ENCODE data around the gene PLEKHG1.

The PLEKHG1 gene

GRCh38 chr6:150590446-150590845 is 9.2 kb upstream of the PLEKHG1 start:
- no peak for DNase-seq

- DNase-seq = no peak
Measured at GRCh38 chr6:150592377-150592995, 7.2 kb upstream of the PLEKHG1 start.

DNA sequence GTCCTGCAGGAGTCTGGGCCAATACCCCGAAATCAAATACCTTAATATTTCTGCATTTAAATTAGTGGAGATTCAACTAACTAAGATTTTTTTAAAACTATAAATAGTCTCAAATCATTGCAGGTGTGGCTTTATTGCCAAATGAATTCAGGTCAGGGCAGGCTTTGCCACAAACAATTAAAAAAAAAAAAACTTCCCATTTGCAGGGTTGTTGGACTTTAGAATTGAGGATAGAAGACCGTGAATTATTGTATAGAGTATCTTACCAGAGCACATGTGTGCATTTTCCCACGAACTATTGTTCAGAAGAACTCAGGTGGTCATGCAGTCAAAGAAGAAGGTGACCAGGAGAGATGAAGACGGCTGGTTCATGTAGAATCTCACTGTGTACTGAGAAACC is 6.6 kb upstream of the PLEKHG1 start:
- no peak for DNase-seq

DNA sequence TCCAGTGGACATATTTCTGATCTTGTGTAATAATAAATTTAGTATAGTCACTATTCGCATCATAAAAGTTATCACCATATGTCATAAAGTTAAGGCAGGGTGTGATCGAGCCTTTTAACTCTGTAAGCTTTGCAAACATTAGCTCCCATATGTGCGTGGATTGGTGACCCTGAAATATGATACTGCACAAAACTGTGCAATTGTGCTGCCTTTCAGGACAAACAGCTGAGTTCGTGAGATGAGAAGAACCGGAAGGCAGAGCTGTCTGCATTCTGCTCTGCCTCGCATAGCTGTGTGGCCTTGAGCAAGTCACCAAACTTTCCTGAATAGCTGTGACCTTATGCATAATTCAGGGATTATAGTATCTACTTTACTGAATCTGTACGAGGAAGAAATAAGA is 3.2 kb upstream of the PLEKHG1 start:
- DNase-seq = no peak

DNA sequence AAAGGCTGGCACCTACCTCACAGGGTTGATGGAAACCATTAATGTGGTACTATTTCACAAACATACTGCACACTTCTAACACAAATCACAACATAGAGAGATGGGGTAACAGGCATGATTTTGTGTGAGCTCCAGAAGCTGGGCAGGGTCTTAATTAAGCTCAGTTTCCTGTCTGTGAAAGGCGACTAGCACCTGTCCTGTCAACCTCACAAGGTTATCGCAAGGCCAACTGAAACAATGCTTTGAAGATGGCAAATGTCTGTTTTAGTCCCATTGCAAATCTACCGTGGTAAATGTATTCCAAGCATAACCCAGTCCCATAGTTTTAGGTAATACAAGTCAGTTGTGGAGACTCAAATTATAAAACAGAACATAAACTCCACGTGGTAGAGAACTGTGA is 1.3 kb upstream of the PLEKHG1 start:
- no peak for DNase-seq

DNA sequence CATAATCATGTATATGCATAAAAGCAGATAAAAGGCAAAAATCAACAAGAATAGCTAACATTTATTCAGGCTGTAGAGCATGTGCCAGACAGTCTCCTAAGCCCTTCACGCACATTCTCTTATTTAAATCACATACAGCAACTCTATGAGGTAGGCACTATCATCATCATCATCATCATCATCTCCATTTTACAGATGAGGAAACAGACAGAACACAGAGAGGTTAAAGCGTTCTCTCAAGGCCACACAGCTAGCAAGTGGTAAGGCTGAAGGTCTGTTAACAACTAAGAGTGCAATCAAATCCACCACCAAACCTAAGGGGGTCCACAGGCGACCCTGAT is 857 bp upstream of the PLEKHG1 start:
- DNase-seq = no peak

GRCh38 chr6:150600010-150600300 is 270 bp downstream of the PLEKHG1 start:
- DNase-seq = no peak

DNA sequence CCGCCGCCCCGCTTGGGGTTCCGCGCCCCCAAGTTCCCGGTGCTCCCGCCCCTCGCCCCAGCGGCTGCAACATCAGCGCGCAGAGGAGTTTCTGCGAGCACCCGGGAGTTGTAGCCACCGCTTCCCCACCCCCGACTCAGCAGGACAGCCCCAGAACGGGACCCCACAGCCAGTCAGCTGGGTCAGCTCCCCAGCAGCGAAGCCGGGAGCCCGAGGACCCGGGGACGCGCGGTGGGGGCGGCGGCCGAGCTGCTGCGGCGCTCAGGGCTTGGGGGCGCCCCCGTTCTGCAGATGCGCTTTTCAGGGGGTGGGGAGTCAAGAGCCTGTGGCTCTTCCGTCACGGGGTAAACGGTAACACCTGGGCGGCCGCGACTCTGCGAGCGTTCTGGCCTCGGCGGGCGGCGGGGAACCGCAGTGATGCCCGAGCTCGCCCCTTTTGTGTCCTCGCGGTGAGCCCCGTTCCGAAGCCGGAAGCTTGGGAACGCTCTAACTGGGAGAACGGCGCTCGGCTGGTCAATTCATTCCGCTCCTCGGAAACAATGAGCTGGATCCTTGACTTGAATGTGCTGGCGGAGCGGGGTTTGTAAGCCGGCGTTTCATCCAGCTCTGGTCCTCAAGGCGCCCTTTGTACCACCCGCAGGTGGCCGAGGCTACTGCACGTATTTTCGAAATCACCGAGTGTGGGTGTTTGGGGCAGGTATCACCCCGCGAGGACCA is 774 bp downstream of the PLEKHG1 start:
- peak; percentile 45 for DNase-seq

DNA sequence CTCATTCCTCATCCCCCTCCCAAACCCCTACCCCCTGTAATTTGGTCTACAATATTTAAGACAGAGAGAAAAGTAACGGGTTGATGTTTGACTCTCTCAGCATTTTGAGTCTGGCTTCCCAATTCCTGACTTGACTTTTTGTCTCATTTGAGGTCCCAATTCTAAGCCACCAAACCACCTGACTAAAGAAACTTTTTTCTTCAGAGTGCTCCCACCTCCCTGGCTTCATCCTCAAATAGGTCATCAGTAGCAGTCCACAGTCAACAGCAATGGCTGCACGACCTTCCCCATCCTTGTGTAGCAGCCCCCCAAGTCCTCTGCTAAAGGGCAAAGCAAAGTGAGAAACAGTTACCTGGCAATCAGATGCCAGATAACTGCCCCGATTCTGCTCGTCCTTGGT is 1.8 kb downstream of the PLEKHG1 start:
- no peak for DNase-seq

DNA sequence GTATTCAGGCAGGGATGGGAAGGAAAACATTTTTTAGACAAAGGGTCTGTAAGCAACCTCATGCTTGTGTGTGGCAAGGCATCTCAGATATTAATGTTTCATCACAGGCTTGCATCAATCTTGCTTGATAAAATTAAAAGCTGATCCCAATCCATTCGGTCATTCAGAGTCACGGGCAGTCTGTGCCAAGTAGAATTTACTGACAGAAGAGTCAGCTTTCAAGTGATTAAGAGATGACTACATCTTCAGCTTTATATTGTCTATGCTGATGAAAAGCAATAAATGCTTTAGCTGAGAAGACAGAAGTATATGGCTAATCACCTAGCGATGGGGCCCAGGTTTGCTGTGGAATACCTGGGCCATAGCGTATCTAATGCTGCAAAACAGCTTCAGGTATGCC is 3.5 kb downstream of the PLEKHG1 start:
- DNase-seq = no peak

DNA sequence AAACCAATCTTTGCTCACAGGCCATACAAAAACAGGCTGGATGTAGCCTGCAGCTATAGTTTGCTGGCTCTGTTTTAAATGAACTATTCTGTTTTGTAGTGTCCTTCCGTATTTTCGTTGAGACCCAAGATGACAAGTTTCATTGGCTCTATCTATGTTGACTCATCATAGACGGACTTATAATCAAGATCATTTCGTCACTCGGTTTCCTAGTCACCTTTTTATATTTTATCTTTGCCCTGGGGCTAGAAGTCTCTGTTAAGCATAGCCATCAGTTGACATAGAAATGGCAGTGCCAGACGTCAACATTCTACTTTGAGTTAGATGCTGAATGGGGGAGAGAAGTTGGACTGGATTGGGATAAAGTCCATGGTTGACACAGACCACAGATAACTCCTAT is 4.8 kb downstream of the PLEKHG1 start:
- no peak for DNase-seq

DNA sequence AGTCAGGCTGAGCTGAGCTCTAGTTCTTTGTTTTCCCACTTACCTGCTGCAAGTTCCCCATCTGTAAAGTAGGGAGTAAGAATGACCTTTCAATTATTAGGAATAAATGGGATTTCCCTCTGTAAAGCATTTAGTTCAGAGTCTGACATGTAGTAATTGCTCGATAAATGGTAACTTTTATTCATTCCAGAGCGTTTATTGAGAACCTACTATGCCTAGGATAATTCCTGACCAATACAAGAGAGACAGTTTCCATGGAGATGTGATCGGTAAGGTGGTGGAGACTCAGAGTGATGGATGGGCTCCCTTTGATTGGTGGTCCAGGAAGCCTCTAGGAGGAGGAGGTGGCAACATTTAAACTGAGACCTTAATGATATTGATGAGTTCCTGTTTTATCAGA is 5.6 kb downstream of the PLEKHG1 start:
- DNase-seq = no peak

- no peak for DNase-seq
Measured at GRCh38 chr6:150606168-150606591, 6.5 kb downstream of the PLEKHG1 start.

DNA sequence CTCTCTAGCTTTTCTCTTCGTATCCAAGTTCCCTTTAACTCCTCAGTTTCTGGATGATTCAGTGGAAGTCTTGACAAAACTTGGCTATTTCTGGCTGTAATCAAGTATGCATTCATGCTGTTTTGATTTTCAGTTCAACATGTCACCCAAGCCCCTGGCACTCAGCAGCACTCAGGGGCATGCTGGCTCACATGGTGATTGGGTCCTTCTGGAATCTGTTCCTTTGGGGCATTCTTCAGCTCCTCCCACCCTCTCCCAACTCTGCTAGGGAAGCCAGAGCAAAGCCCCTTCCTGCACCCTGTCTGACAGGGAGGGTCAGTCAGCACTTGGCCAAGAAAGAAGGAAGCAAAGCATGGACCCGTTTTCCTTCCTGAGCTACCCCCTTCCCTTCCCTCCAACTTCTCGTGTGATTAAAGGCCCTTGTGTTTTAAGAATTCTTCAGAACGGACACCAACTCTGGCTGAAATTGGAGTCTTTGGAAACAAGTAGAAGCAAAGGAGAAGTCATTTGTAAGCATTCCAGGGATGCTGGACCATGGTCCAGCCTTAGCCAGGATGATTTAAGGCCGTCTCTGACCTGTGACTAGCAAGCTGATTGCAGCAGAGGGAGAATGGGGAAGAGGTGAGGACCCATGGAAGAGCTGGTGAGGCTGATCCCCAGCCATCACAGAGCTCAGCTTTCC is 7.1 kb downstream of the PLEKHG1 start:
- no peak for DNase-seq

- DNase-seq = no peak
Measured at GRCh38 chr6:150607329-150607650, 7.6 kb downstream of the PLEKHG1 start.

DNA sequence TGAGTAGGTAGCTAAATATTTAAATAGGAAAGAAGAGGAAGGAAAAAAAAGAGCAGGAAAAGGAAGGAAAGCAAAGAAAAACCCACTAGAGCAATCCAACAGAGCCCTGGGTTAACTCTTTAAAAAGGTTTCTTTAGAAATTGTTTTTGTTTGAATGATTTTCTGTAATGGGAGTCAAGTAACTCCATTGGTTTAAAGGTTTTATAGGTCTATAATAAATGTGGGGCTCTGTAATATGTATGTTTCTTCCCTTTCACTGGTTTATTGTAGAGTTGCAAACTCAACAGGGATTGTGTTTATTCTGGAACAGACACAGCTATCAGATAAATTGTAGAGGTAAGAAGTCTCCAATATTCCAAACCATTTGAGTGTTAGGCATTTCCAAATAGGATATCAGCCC is 10.9 kb downstream of the PLEKHG1 start:
- DNase-seq = no peak

GRCh38 chr6:150613269-150613668 is 13.6 kb downstream of the PLEKHG1 start:
- peak; percentile 22 for DNase-seq

DNA sequence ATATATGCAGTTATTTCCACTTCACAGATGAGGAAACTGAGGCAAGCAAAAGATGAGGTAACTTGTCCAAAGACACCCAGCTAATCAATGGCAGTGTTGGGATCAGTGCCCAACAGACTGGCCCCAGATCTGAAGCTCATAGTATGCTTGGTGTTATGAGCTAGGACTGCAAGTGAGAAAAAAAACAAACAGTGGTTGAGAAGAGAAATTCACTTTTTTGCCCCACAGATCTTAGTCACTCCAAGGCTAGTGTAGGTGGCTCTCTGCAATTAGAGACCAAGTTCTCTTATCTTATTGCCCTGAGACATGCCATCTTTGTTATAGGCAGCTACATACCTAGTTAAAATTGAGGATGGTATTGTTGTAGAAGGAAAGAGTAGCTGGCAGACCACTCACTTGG is 16.3 kb downstream of the PLEKHG1 start:
- DNase-seq = no peak

GRCh38 chr6:150616586-150616985 is 16.9 kb downstream of the PLEKHG1 start:
- no peak for DNase-seq

DNA sequence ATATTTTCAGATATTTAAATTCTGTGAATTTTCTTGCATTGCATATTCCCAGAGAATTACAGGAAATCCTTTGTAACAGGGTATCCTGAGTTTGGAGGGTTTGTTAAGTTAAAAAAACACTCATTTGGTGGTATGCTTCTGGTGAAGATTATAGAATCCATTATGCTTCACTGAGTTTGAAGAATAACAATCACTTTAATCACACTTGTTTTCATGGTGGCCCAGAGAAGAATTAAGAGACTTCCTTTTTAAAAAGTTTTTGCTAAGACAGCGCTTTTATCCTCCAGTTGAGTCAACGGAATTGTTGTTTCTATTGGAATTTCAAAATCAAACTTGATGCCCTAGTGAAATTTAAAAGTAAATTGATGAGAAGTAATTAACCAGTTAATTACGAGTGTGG is 17.4 kb downstream of the PLEKHG1 start:
- DNase-seq = no peak

- DNase-seq = no peak
Measured at GRCh38 chr6:150617496-150618460, 18.1 kb downstream of the PLEKHG1 start.

GRCh38 chr6:150619275-150619674 is 19.6 kb downstream of the PLEKHG1 start:
- no peak for DNase-seq

DNA sequence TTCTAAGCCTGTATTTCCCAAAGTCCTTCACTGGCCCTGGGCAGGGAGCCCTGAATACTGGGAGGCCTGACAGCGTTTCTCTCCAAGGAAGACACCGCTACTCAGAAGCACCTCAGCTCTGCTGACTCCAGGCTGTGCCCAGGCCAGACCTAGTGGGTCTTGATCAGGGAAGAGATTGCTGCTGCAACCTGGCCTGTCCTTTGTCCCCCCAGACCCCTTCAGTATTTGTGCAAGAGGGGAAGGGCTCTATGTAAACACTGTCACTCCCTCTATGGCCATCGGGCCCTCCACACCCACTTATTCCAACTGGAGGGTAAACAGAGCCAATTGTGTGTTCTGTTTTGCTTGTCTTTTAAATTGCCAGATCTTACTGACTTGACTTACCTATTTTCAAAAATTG is 20.6 kb downstream of the PLEKHG1 start:
- no peak for DNase-seq

GRCh38 chr6:150620763-150621162 is 21.1 kb downstream of the PLEKHG1 start:
- DNase-seq = no peak

Measured in NCI-H510A treated with DMSO at 0.1 percent for 48 hours (cell line).